Muscle layer of duodenum (tissue), 2 donors: Measurements from ENCODE around the gene UST.

Experiments
- H3K27ac ChIP-seq: one replicate; pipeline ENCODE4 v1.7.0; 2013; ENCODE audit warnings: mild to moderate bottlenecking, low read length
- H3K27me3 ChIP-seq: one replicate; pipeline ENCODE4 v1.7.0; 2013; ENCODE audit warnings: low read depth, mild to moderate bottlenecking, control low read depth, low read length
- H3K36me3 ChIP-seq, 2 donors: one replicate each; pipeline ENCODE4 v1.7.0; 2013; ENCODE audit warnings: low read length in 2 of 2, control low read depth in 1 of 2, mild to moderate bottlenecking in 1 of 2; ENCODE audit not compliant: insufficient read depth in 2 of 2, control insufficient read depth in 1 of 2
- H3K4me1 ChIP-seq, 2 donors: one replicate each; pipeline ENCODE4 v1.7.0; 2013; ENCODE audit warnings: low read length in 2 of 2, mild to moderate bottlenecking in 2 of 2, control low read depth in 1 of 2, moderate library complexity in 1 of 2; ENCODE audit not compliant: insufficient read depth in 2 of 2, control insufficient read depth in 1 of 2
- H3K4me3 ChIP-seq, 2 donors: one replicate each; pipeline ENCODE4 v1.7.0; 2013; ENCODE audit warnings: low read length in 2 of 2, low read depth in 1 of 2, mild to moderate bottlenecking in 1 of 2
- H3K9me3 ChIP-seq, 2 donors: one replicate each; pipeline ENCODE4 v1.7.0; 2013; ENCODE audit warnings: low read length in 2 of 2, control low read depth in 1 of 2, mild to moderate bottlenecking in 1 of 2; ENCODE audit not compliant: control insufficient read depth in 1 of 2
- donor health status: healthy.

UST gene

GRCh38 chr6:149024361-149024760 lies 277.5 kb downstream of the UST start:
- Histone ChIP-seq H3K27ac (no peak overlapping the region), H3K4me3 (no peak overlapping the region), H3K27me3 (no peaks in the 10 kb centered on the region), H3K4me1 (no peaks in the 10 kb centered on the region), H3K36me3 (peaks cover 0 to 15% of the 10 kb centered on the region in 2 donors), H3K9me3 (no peaks in the 10 kb centered on the region)

GRCh38 chr6:149025061-149025460 lies 278.2 kb downstream of the UST start:
- Histone ChIP-seq H3K4me1 (no peaks in the 10 kb centered on the region), H3K36me3 (peaks cover 0 to 15% of the 10 kb centered on the region in 2 donors), H3K27ac (no peak overlapping the region), H3K4me3 (no peak overlapping the region), H3K27me3 (no peaks in the 10 kb centered on the region), H3K9me3 (no peaks in the 10 kb centered on the region)

- Histone ChIP-seq H3K27me3 (no peaks in the 10 kb centered on the region), H3K4me1 (no peaks in the 10 kb centered on the region), H3K27ac (no peak overlapping the region), H3K4me3 (no peak overlapping the region), H3K36me3 (peaks cover 0 to 14% of the 10 kb centered on the region in 2 donors), H3K9me3 (no peaks in the 10 kb centered on the region)
These were observed 279.7 kb downstream of the UST start for GRCh38 chr6:149026530-149026942.

- Histone ChIP-seq H3K27me3 (no peaks in the 10 kb centered on the region), H3K9me3 (no peaks in the 10 kb centered on the region), H3K36me3 (peaks cover 0 to 13% of the 10 kb centered on the region in 2 donors), H3K27ac (no peak overlapping the region), H3K4me3 (no peak overlapping the region), H3K4me1 (peaks cover 0 to 4% of the 10 kb centered on the region in 2 donors)
These were observed 280.7 kb downstream of the UST start for GRCh38 chr6:149027484-149027883.

GRCh38 chr6:149028767-149029405 lies 282.1 kb downstream of the UST start:
- H3K27me3 ChIP-seq = no peaks in the 10 kb centered on the region
- H3K4me3 ChIP-seq = no peak overlapping the region
- no peaks in the 10 kb centered on the region for H3K9me3 ChIP-seq
- no peak overlapping the region for H3K27ac ChIP-seq
- peaks cover 0 to 5% of the 10 kb centered on the region in 2 donors for H3K4me1 ChIP-seq
- peaks cover 0 to 9% of the 10 kb centered on the region in 2 donors for H3K36me3 ChIP-seq

- Histone ChIP-seq H3K4me3 (no peak overlapping the region), H3K27ac (no peak overlapping the region), H3K36me3 (peaks cover 0 to 9% of the 10 kb centered on the region in 2 donors), H3K9me3 (no peaks in the 10 kb centered on the region), H3K4me1 (peaks cover 0 to 5% of the 10 kb centered on the region in 2 donors), H3K27me3 (no peaks in the 10 kb centered on the region)
These were observed 284.5 kb downstream of the UST start for GRCh38 chr6:149031201-149031858.

GRCh38 chr6:149031859-149032598 lies 285.2 kb downstream of the UST start:
- H3K27ac ChIP-seq = no peak overlapping the region
- H3K27me3 ChIP-seq = no peaks in the 10 kb centered on the region
- H3K4me1 ChIP-seq = peaks cover 0 to 9% of the 10 kb centered on the region in 2 donors
- no peak overlapping the region for H3K4me3 ChIP-seq
- no peaks in the 10 kb centered on the region for H3K9me3 ChIP-seq
- peaks cover 0 to 9% of the 10 kb centered on the region in 2 donors for H3K36me3 ChIP-seq

- H3K4me1 ChIP-seq = peaks cover 0 to 9% of the 10 kb centered on the region in 2 donors
- H3K9me3 ChIP-seq = no peaks in the 10 kb centered on the region
- peaks cover 0 to 9% of the 10 kb centered on the region in 2 donors for H3K36me3 ChIP-seq
- H3K27ac ChIP-seq = no peak overlapping the region
- no peak overlapping the region for H3K4me3 ChIP-seq
- H3K27me3 ChIP-seq = no peaks in the 10 kb centered on the region
These were observed 286.0 kb downstream of the UST start for GRCh38 chr6:149032599-149033405.

GRCh38 chr6:149033454-149033853 lies 286.6 kb downstream of the UST start:
- Histone ChIP-seq H3K36me3 (peaks cover 0 to 9% of the 10 kb centered on the region in 2 donors), H3K4me1 (peaks cover 0 to 9% of the 10 kb centered on the region in 2 donors), H3K9me3 (no peaks in the 10 kb centered on the region), H3K27ac (no peak overlapping the region), H3K4me3 (no peak overlapping the region), H3K27me3 (no peaks in the 10 kb centered on the region)

GRCh38 chr6:149035766-149036165 lies 288.9 kb downstream of the UST start:
- peaks cover 5 to 9% of the 10 kb centered on the region in 2 donors for H3K36me3 ChIP-seq
- H3K27ac ChIP-seq = no peak overlapping the region
- H3K27me3 ChIP-seq = no peaks in the 10 kb centered on the region
- H3K4me1 ChIP-seq = peaks cover 0 to 9% of the 10 kb centered on the region in 2 donors
- H3K9me3 ChIP-seq = no peaks in the 10 kb centered on the region
- H3K4me3 ChIP-seq = no peak overlapping the region
